GM23338 (cell line): Measurements from ENCODE around the gene SIPA1. TPM values are rescaled to one million over a fixed set of nuclear protein-coding genes. Genes with fewer than 3 reads are reported as not detected.

Source experiments
- ATAC-seq: fragments of 200-7000 bp; cut with Tn5 transposase; 3 replicates; pipeline ENCODE4 v1.9.1; 2020
- DNase-seq: peaks from one replicate; pipeline ENCODE4 v3.0.0-alpha.2; 2015; ENCODE audit warnings: low spot score
- H2AFZ ChIP-seq: fragments of 200-600 bp; sonication (generic); 2 replicates; pipeline ENCODE4 v1.8.0; 2016; ENCODE audit warnings: antibody characterized with exemption, mild to moderate bottlenecking, moderate library complexity
- H3F3A ChIP-seq: fragments of 200-600 bp; sonication (generic); replicated peaks from 2 replicates; pipeline ENCODE4 v1.8.0; 2017; ENCODE audit warnings: antibody characterized with exemption, mixed run types, low read depth
- H3K27ac ChIP-seq: fragments of 200-600 bp; sonication (generic); 2 replicates; pipeline ENCODE4 v1.6.1; 2016; ENCODE audit warnings: low read depth
- H3K27me3 ChIP-seq: fragments of 200-600 bp; sonication (generic); 2 replicates; pipeline ENCODE4 v1.8.0; 2016; ENCODE audit warnings: mild to moderate bottlenecking, mixed run types, moderate library complexity; ENCODE audit not compliant: insufficient read depth
- H3K36me3 ChIP-seq: fragments of 200-600 bp; sonication (generic); 2 replicates; pipeline ENCODE4 v1.8.0; 2016; ENCODE audit warnings: mild to moderate bottlenecking; ENCODE audit not compliant: insufficient read depth
- H3K4me1 ChIP-seq: fragments of 200-600 bp; sonication (generic); 2 replicates; pipeline ENCODE4 v1.8.0; 2016; ENCODE audit warnings: mild to moderate bottlenecking, moderate library complexity; ENCODE audit not compliant: insufficient read depth
- H3K4me2 ChIP-seq: fragments of 200-600 bp; sonication (generic); 2 replicates; pipeline ENCODE4 v1.7.1; 2017; ENCODE audit warnings: mixed run types
- H3K4me3 ChIP-seq: fragments of 200-600 bp; sonication (generic); 2 replicates; pipeline ENCODE4 v1.6.1; 2016; ENCODE audit warnings: mixed run types
- H3K79me2 ChIP-seq: fragments of 200-600 bp; sonication (generic); replicated peaks from 2 replicates; pipeline ENCODE4 v1.8.0; 2017; ENCODE audit warnings: mild to moderate bottlenecking; ENCODE audit not compliant: insufficient read depth
- H3K9me2 ChIP-seq: fragments of 200-600 bp; sonication (generic); 2 replicates; pipeline ENCODE4 v1.8.0; 2017; ENCODE audit not compliant: insufficient read depth
- H4K20me1 ChIP-seq: fragments of 200-600 bp; sonication (generic); replicated peaks from 2 replicates; pipeline ENCODE4 v1.8.0; 2017; ENCODE audit warnings: mild to moderate bottlenecking; ENCODE audit not compliant: insufficient read depth
- H3K27ac Mint-ChIP-seq: 2 replicates; pipeline ENCODE4 v1.8.0; 2020; ENCODE audit warnings: inconsistent platforms, mild to moderate bottlenecking, moderate library complexity, mixed read lengths
- H3K27me3 Mint-ChIP-seq: 3 replicates; pipeline ENCODE4 v1.8.0; 2022; ENCODE audit warnings: low read depth, mild to moderate bottlenecking, moderate library complexity, mixed read lengths, inconsistent platforms; ENCODE audit not compliant: insufficient read depth, poor library complexity
- H3K36me3 Mint-ChIP-seq: 3 replicates; pipeline ENCODE4 v1.8.0; 2021; ENCODE audit warnings: low read depth, mild to moderate bottlenecking, inconsistent platforms, moderate library complexity, mixed read lengths
- H3K4me1 Mint-ChIP-seq: 3 replicates; pipeline ENCODE4 v1.8.0; 2020; ENCODE audit warnings: mild to moderate bottlenecking, inconsistent platforms, mixed read lengths
- H3K4me3 Mint-ChIP-seq: 3 replicates; pipeline ENCODE4 v1.8.0; 2021; ENCODE audit warnings: moderate library complexity, mild to moderate bottlenecking, inconsistent platforms, mixed read lengths
- H3K9me3 Mint-ChIP-seq: 3 replicates; pipeline ENCODE4 v1.8.0; 2020; ENCODE audit warnings: moderate library complexity, mild to moderate bottlenecking, inconsistent platforms, mixed read lengths
- CREB1 ChIP-seq: fragments of 250-450 bp; sonication (Bioruptor Pico); IDR thresholded peaks from 2 replicates; pipeline ENCODE4 v1.5.0; 2020; ENCODE audit warnings: low read depth, mild to moderate bottlenecking, moderate library complexity
- EZH2 ChIP-seq: fragments of 200-600 bp; sonication (generic); IDR thresholded peaks from one replicate; pipeline ENCODE4 v1.8.0; 2017; ENCODE audit warnings: antibody characterized with exemption, mild to moderate bottlenecking, low read depth; ENCODE audit not compliant: unreplicated experiment
- EZH2phosphoT487 ChIP-seq: fragments of 200-600 bp; sonication (generic); IDR thresholded peaks from one replicate; pipeline ENCODE4 v1.8.1; 2018; ENCODE audit warnings: antibody characterized with exemption; ENCODE audit not compliant: unreplicated experiment
- JUNB ChIP-seq: IDR thresholded peaks from one replicate; pipeline ENCODE4 v1.6.1; 2016; ENCODE audit warnings: antibody characterized with exemption; ENCODE audit not compliant: unreplicated experiment
- POLR2AphosphoS5 ChIP-seq: IDR thresholded peaks from 2 replicates; pipeline ENCODE4 v1.6.1; 2016; ENCODE audit warnings: antibody characterized with exemption, low read depth
- STAT1 ChIP-seq: IDR thresholded peaks from one replicate; pipeline ENCODE4 v1.6.1; 2016; ENCODE audit warnings: antibody characterized with exemption; ENCODE audit not compliant: unreplicated experiment
- ZNF114 ChIP-seq: fragments of 250-450 bp; sonication (Bioruptor Pico); IDR thresholded peaks from 2 replicates; pipeline ENCODE4 v1.5.0; 2020; ENCODE audit warnings: mild to moderate bottlenecking, moderate library complexity
- ZNF331 ChIP-seq: fragments of 250-450 bp; sonication (Bioruptor Pico); IDR thresholded peaks from 2 replicates; pipeline ENCODE4 v1.5.0; 2020; ENCODE audit warnings: low read depth, mild to moderate bottlenecking, moderate library complexity
- polyA plus RNA-seq: library from polyadenylated mRNA; unstranded; fragments of >200 nt; fragmentation: Nextera tagmentation; extraction: Ambion mirVana; gene quantifications from 2 replicates; pipeline ENCODE4 v1.2.1, GENCODE V29; 2016
- total RNA-seq: library from RNA; depleted of rRNA; stranded (reverse); fragments of >200 nt; shearing (Covaris generic); gene quantifications from 2 replicates; pipeline ENCODE4 v1.2.3, GENCODE V29; 2014
- TF ChIP-seq, protein P1 (sequence below): IDR thresholded peaks from one replicate; pipeline ENCODE4 v1.6.1; 2018; ENCODE audit warnings: antibody characterized with exemption; ENCODE audit not compliant: unreplicated experiment
- TF ChIP-seq, protein P2 (sequence below): IDR thresholded peaks from 2 replicates; pipeline ENCODE4 v1.6.1; 2016; ENCODE audit warnings: antibody characterized with exemption
- TF ChIP-seq, protein P3 (sequence below), 2 experiments: fragments of 200-600 bp in 1 of 2; sonication (generic) in 1 of 2; conservative IDR thresholded peaks; 2 replicates each; pipeline versions ENCODE4 v1.5.1 to v1.6.1; 2016 to 2017; ENCODE audit warnings: antibody characterized with exemption in 2 of 2, low read depth in 2 of 2, mild to moderate bottlenecking in 2 of 2, moderate library complexity in 1 of 2

SIPA1 gene
- total and polyA plus RNA-seq, 2 experiments from 2014 or later, result 50.1 to 54.6 TPM

DNA sequence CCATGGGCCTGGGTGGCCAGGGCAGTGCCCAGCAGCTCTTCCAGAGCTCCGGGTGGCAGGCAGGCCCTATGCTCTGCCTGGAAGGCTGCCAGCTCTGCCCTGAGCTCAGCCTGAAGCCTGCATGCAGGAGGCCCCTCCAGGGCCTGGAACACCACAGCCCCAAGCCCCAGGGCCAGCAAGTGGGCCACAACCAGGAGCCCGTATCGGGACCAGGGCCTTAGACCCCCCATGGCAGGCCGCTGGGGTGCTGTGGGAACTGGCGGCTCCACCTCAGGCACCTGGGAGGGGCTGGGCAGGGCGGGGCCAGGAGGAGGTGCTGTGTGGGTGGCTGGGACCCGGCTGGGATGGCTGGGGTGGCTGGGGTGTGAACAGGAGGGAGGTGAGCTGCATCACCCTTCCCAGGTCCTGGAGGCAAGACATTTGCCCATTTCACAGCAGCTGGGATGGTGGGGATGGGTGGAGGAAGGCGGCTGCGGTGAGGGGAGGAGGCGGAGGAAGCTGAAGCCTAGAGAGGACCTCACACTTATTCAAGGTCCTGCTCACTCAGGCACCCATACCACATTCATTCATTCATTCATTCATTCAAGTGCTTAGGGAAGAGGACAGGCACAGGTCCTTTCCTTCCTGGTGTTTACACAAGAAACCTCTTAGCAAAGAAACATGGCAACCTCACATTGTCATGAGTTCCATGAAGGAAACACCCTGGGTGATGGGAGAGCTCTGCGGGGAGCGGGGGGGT is 42.2 kb upstream of the SIPA1 start, which contains the start of gene KCNK7 (continued):
- TF ChIP-seq, protein P1, sequence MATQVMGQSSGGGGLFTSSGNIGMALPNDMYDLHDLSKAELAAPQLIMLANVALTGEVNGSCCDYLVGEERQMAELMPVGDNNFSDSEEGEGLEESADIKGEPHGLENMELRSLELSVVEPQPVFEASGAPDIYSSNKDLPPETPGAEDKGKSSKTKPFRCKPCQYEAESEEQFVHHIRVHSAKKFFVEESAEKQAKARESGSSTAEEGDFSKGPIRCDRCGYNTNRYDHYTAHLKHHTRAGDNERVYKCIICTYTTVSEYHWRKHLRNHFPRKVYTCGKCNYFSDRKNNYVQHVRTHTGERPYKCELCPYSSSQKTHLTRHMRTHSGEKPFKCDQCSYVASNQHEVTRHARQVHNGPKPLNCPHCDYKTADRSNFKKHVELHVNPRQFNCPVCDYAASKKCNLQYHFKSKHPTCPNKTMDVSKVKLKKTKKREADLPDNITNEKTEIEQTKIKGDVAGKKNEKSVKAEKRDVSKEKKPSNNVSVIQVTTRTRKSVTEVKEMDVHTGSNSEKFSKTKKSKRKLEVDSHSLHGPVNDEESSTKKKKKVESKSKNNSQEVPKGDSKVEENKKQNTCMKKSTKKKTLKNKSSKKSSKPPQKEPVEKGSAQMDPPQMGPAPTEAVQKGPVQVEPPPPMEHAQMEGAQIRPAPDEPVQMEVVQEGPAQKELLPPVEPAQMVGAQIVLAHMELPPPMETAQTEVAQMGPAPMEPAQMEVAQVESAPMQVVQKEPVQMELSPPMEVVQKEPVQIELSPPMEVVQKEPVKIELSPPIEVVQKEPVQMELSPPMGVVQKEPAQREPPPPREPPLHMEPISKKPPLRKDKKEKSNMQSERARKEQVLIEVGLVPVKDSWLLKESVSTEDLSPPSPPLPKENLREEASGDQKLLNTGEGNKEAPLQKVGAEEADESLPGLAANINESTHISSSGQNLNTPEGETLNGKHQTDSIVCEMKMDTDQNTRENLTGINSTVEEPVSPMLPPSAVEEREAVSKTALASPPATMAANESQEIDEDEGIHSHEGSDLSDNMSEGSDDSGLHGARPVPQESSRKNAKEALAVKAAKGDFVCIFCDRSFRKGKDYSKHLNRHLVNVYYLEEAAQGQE, result no peak
- TF ChIP-seq JUNB, result no peak
- TF ChIP-seq POLR2AphosphoS5, result no peak
- TF ChIP-seq ZNF331, result no peak

DNA sequence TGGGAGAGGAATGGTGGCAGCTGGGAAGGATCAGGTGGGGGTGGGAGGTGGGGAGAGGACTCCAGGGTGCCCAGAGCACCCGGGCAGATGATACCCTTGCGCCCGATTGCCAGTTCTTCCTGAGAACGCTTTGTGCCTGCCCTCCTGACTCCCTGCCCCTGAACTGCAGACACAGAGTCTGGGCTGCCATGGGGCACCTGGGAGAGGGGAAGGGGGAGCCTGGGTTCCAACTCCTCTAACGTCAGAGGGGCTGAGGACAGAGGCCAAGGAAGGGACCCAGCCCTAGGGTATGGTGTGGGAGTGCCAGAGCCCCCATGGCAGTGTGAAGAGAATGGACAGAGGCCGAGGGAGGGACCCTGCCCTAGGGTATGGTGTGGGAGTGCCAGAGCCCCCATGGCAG is 41.4 kb upstream of the SIPA1 start:
- H3K27me3 Mint-ChIP-seq, result peaks cover 26% of the 10 kb centered on the region
- Histone ChIP-seq H3K27ac (no peak overlapping the region), H3K4me2 (no peak overlapping the region), H3K79me2 (no peaks in the 10 kb centered on the region), H3F3A (0 out of 2 replicates have a peak, but pooled peaks cover 18% of the 10 kb centered on the region), H3K27me3 (peaks cover 28% of the 10 kb centered on the region), H3K36me3 (no peaks in the 10 kb centered on the region; the same call in 1 of the 2 replicates), H2AFZ (no peak overlapping the region), H3K4me3 (no peak overlapping the region), H3K9me2 (no peaks in the 10 kb centered on the region), H3K4me1 (peaks cover 8% of the 10 kb centered on the region; the same call in 1 of the 2 replicates), H4K20me1 (no peaks in the 10 kb centered on the region; the same call in 1 of the 2 replicates)
- H3K4me1 Mint-ChIP-seq, result peaks cover 7% of the 10 kb centered on the region; the same call in 2 of the 3 replicates
- no peaks in the 10 kb centered on the region; the same call in 2 of the 3 replicates for H3K9me3 Mint-ChIP-seq
- H3K27ac Mint-ChIP-seq, result no peak overlapping the region
- no peak overlapping the region for H3K4me3 Mint-ChIP-seq
- DNase-seq (no peak), ATAC-seq (no peak)
- peaks cover 7% of the 10 kb centered on the region; the same call in 2 of the 3 replicates for H3K36me3 Mint-ChIP-seq
- TF ChIP-seq POLR2AphosphoS5 (no peak), EZH2 (no peak), CREB1 (no peak), STAT1 (no peak), ZNF331 (no peak), JUNB (no peak), ZNF114 (CRISPR knock-in tag) (no peak), EZH2phosphoT487 (no peak)
- TF ChIP-seq, protein P2, sequence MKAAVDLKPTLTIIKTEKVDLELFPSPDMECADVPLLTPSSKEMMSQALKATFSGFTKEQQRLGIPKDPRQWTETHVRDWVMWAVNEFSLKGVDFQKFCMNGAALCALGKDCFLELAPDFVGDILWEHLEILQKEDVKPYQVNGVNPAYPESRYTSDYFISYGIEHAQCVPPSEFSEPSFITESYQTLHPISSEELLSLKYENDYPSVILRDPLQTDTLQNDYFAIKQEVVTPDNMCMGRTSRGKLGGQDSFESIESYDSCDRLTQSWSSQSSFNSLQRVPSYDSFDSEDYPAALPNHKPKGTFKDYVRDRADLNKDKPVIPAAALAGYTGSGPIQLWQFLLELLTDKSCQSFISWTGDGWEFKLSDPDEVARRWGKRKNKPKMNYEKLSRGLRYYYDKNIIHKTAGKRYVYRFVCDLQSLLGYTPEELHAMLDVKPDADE, result no peak
- TF ChIP-seq, protein P1, result no peak
- TF ChIP-seq, protein P3, sequence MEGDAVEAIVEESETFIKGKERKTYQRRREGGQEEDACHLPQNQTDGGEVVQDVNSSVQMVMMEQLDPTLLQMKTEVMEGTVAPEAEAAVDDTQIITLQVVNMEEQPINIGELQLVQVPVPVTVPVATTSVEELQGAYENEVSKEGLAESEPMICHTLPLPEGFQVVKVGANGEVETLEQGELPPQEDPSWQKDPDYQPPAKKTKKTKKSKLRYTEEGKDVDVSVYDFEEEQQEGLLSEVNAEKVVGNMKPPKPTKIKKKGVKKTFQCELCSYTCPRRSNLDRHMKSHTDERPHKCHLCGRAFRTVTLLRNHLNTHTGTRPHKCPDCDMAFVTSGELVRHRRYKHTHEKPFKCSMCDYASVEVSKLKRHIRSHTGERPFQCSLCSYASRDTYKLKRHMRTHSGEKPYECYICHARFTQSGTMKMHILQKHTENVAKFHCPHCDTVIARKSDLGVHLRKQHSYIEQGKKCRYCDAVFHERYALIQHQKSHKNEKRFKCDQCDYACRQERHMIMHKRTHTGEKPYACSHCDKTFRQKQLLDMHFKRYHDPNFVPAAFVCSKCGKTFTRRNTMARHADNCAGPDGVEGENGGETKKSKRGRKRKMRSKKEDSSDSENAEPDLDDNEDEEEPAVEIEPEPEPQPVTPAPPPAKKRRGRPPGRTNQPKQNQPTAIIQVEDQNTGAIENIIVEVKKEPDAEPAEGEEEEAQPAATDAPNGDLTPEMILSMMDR (conservative IDR thresholded peaks at IDR 0.05; ENCODE audit: low read depth in 2 of 2), result no peak
